H1 (cell line): ENCODE measurements around the gene MLF1. TPM values are rescaled to one million over a fixed set of nuclear protein-coding genes. Genes with fewer than 3 reads are reported as not detected.

Source experiments
- CHD2 ChIP-seq: IDR thresholded peaks from 2 replicates; pipeline ENCODE4 v1.6.1; 2012; ENCODE audit warnings: low read length, improper control_type of control experiment
- EGR1 ChIP-seq: IDR thresholded peaks from 2 replicates; pipeline ENCODE4 v1.6.1; 2011; ENCODE audit warnings: low read depth, low read length, borderline replicate concordance
- GABPA ChIP-seq: IDR thresholded peaks from 2 replicates; pipeline ENCODE4 v1.6.1; 2011; ENCODE audit warnings: mild to moderate bottlenecking, low read length, moderate library complexity, borderline replicate concordance; ENCODE audit not compliant: insufficient read depth
- ZNF274 ChIP-seq: IDR thresholded peaks from 2 replicates; pipeline ENCODE4 v1.7.0; 2012; ENCODE audit warnings: low read length, borderline replicate concordance; ENCODE audit errors: extremely low read depth
- polyA plus RNA-seq, 7 experiments: library from polyadenylated mRNA; depleted of rRNA in 3 of 7; stranded (reverse) in 5 of 7; unstranded in 2 of 7; fragments of >200 nt in 5 of 7; fragments of 200-250 nt in 2 of 7; gene quantifications; 1 replicate in 5 of 7; 2 replicates in 1 of 7; 4 replicates in 1 of 7; pipeline versions ENCODE4 v1.2.1 to v1.2.3, GENCODE V29; 2011 to 2013; ENCODE audit warnings: missing spikeins in 2 of 7, mixed read lengths in 2 of 7
- total RNA-seq: library from RNA; stranded (reverse); fragmentation: NEBNext Ultra II Directional; extraction: Animal tissue kit (Norgen Biotek cat#: 25700); gene quantifications from 2 replicates; pipeline ENCODE4 v1.2.1, GENCODE V29; 2021

Gene MLF1
- total and polyA plus RNA-seq, 2 of the 8 experiments (the other 6 are each of a cell fraction or from before 2014, with no cell fraction given), result 13.4 to 48.9 TPM

- TF ChIP-seq GABPA (no peak), ZNF274 (no peak), CHD2 (no peak), EGR1 (no peak)
Observed at GRCh38 chr3:158568784-158569183, 2.2 kb upstream of the MLF1 start (continued).
